IMR-90 (cell line): ENCODE results near the gene HOXC10. TPM values are rescaled to one million over a fixed set of nuclear protein-coding genes. Genes with fewer than 3 reads are reported as not detected.

Source experiments
- ATAC-seq: fragments of 200-7000 bp; cut with Tn5 transposase; 2 replicates; pipeline ENCODE4 v1.9.1; 2020; ENCODE audit warnings: low read depth, mild to moderate bottlenecking, moderate library complexity
- BruUV-seq: library from RNA; stranded (reverse); fragments of 400-500 nt; replicated peaks from 2 replicates; lab custom pipeline; 2021; lab: Mats Ljungman, UMichigan
- CTCF ChIA-PET: fragments of 300-600 bp; formaldehyde crosslinking; extraction: SDS; loops from one replicate; lab custom pipeline; 2021; ENCODE audit warnings: antibody characterized with exemption; lab: Yijun Ruan, JAX
- POLR2A ChIA-PET: fragments of 300-600 bp; sonication (Branson Sonifier 250); formaldehyde crosslinking; loops from one replicate; lab custom pipeline; 2022; ENCODE audit warnings: antibody characterized with exemption; ENCODE audit not compliant: unreplicated experiment; lab: Charles Lee
- DNase-seq: peaks from one replicate; pipeline ENCODE4 v3.0.0; 2013
- H2AFZ ChIP-seq: replicated peaks from 2 replicates; pipeline ENCODE3; 2013; ENCODE audit warnings: low read length, mild to moderate bottlenecking; ENCODE audit not compliant: poor library complexity
- H2AK5ac ChIP-seq: 2 replicates; pipeline ENCODE4 v1.6.1; 2013; ENCODE audit warnings: low read depth, low read length, inconsistent platforms
- H2AK9ac ChIP-seq: replicated peaks from 2 replicates; pipeline ENCODE3; 2013; ENCODE audit warnings: mild to moderate bottlenecking, low read depth, low read length, moderate library complexity; ENCODE audit not compliant: poor library complexity
- H2BK120ac ChIP-seq: 2 replicates; pipeline ENCODE4 v1.6.1; 2013; ENCODE audit warnings: low read depth, low read length, inconsistent platforms
- H2BK15ac ChIP-seq: 3 replicates; pipeline ENCODE4 v1.6.1; 2013; ENCODE audit warnings: low read depth, low read length, inconsistent platforms
- H2BK20ac ChIP-seq: 2 replicates; pipeline ENCODE4 v1.6.1; 2013; ENCODE audit warnings: low read depth, mild to moderate bottlenecking, inconsistent platforms, low read length, moderate library complexity
- H2BK5ac ChIP-seq: 2 replicates; pipeline ENCODE4 v1.6.1; 2013; ENCODE audit warnings: mild to moderate bottlenecking, low read depth, low read length, inconsistent platforms; ENCODE audit not compliant: poor library complexity, severe bottlenecking
- H3K14ac ChIP-seq: replicated peaks from 2 replicates; pipeline ENCODE4 v1.6.1; 2013; ENCODE audit warnings: low read depth, low read length, inconsistent platforms
- H3K18ac ChIP-seq: 2 replicates; pipeline ENCODE4 v1.6.1; 2013; ENCODE audit warnings: low read depth, low read length, control low read depth
- H3K23ac ChIP-seq: 2 replicates; pipeline ENCODE4 v1.6.1; 2013; ENCODE audit warnings: low read depth, low read length, inconsistent platforms
- H3K27ac ChIP-seq: 2 replicates; pipeline ENCODE4 v1.5.1; 2013; ENCODE audit warnings: mild to moderate bottlenecking, control low read depth, low read length; ENCODE audit not compliant: insufficient read depth
- H3K27me3 ChIP-seq: 2 replicates; pipeline ENCODE4 v1.6.1; 2013; ENCODE audit warnings: low read length; ENCODE audit not compliant: control insufficient read depth, insufficient read depth
- H3K36me3 ChIP-seq: 2 replicates; pipeline ENCODE4 v1.6.1; 2013; ENCODE audit warnings: low read length, mixed read lengths; ENCODE audit not compliant: control insufficient read depth, insufficient read depth
- H3K4ac ChIP-seq: 2 replicates; pipeline ENCODE4 v1.6.1; 2013; ENCODE audit warnings: low read depth, low read length, inconsistent platforms
- H3K4me1 ChIP-seq: 2 replicates; pipeline ENCODE4 v1.6.1; 2013; ENCODE audit warnings: low read length, mixed read lengths; ENCODE audit not compliant: control insufficient read depth, insufficient read depth
- H3K4me2 ChIP-seq: 2 replicates; pipeline ENCODE4 v1.6.1; 2013; ENCODE audit warnings: low read depth, mild to moderate bottlenecking, control low read depth, low read length, moderate library complexity
- H3K4me3 ChIP-seq: 2 replicates; pipeline ENCODE4 v1.5.1; 2013; ENCODE audit warnings: low read depth, mild to moderate bottlenecking, control low read depth, low read length, moderate library complexity; ENCODE audit not compliant: insufficient read depth
- H3K56ac ChIP-seq: 2 replicates; pipeline ENCODE4 v1.6.1; 2013; ENCODE audit warnings: low read length, inconsistent platforms; ENCODE audit not compliant: insufficient read depth; ENCODE audit errors: extremely low read depth
- H3K79me1 ChIP-seq, 2 experiments: 2 replicates each; pipeline ENCODE4 v1.6.1; 2013; ENCODE audit warnings: low read length in 2 of 2, inconsistent platforms in 1 of 2, low read depth in 1 of 2
- H3K9ac ChIP-seq: 2 replicates; pipeline ENCODE4 v1.6.1; 2013; ENCODE audit warnings: low read depth, low read length, control low read depth
- H3K9me1 ChIP-seq: 2 replicates; pipeline ENCODE4 v1.6.1; 2013; ENCODE audit warnings: low read length, inconsistent platforms; ENCODE audit not compliant: insufficient read depth
- H3K9me3 ChIP-seq: 2 replicates; pipeline ENCODE4 v1.6.1; 2013; ENCODE audit warnings: low read length; ENCODE audit not compliant: control insufficient read depth, insufficient read depth
- H4K20me1 ChIP-seq: 2 replicates; pipeline ENCODE4 v1.6.1; 2013; ENCODE audit warnings: low read length, inconsistent platforms; ENCODE audit not compliant: insufficient read depth
- H4K5ac ChIP-seq: 2 replicates; pipeline ENCODE4 v1.6.1; 2013; ENCODE audit warnings: mild to moderate bottlenecking, low read depth, low read length, control low read depth
- H4K8ac ChIP-seq, 2 experiments: 2 replicates each; pipeline ENCODE4 v1.6.1; 2013; ENCODE audit warnings: low read depth in 2 of 2, low read length in 2 of 2, control low read depth in 1 of 2, inconsistent platforms in 1 of 2
- H4K91ac ChIP-seq: 2 replicates; pipeline ENCODE4 v1.6.1; 2013; ENCODE audit warnings: low read depth, low read length, inconsistent platforms; ENCODE audit not compliant: insufficient read depth
- CEBPB ChIP-seq: IDR thresholded peaks from 2 replicates; pipeline ENCODE4 v1.6.1; 2012; ENCODE audit warnings: low read depth, low read length, improper control_type of control experiment
- MAFK ChIP-seq: IDR thresholded peaks from 2 replicates; pipeline ENCODE4 v1.6.1; 2012; ENCODE audit warnings: low read depth, low read length, improper control_type of control experiment
- MAZ ChIP-seq: IDR thresholded peaks from 2 replicates; pipeline ENCODE4 v1.6.1; 2012; ENCODE audit warnings: low read depth, mild to moderate bottlenecking, low read length, improper control_type of control experiment, moderate library complexity, borderline replicate concordance
- NFE2L2 ChIP-seq: fragments of 150-350 bp; IDR thresholded peaks from 2 replicates; pipeline ENCODE4 v1.6.1; 2016; ENCODE audit warnings: low read depth, mild to moderate bottlenecking, low read length
- POLR2A ChIP-seq: IDR thresholded peaks from 2 replicates; pipeline ENCODE4 v1.6.1; 2012; ENCODE audit warnings: mild to moderate bottlenecking, low read depth, low read length
- RAD21 ChIP-seq: IDR thresholded peaks from 2 replicates; pipeline ENCODE4 v1.6.1; 2012; ENCODE audit warnings: low read length, improper control_type of control experiment
- WGBS, 2 experiments: methylation state at CpG; one replicate each; pipeline versions ENCODE4 v1.1.5 to v1.1.7; 2013; ENCODE audit warnings: missing lambda C conversion rate in 2 of 2; ENCODE audit not compliant: insufficient read length in 1 of 2; ENCODE audit errors: extremely low coverage in 2 of 2; 5-methylcytosine and 5-hydroxymethylcytosine counted together
- dilution Hi-C: fragments of 300-500 bp; cut with HindIII; formaldehyde crosslinking; loops from one replicate; pipeline ENCODE4 v1.14.3; 2018; ENCODE audit warnings: low sequenced_read_pairs; ENCODE audit not compliant: unreplicated experiment
- in situ Hi-C: fragments of 300-500 bp; cut with MboI; formaldehyde crosslinking; loops from 3 replicates; pipeline ENCODE4 v1.14.3; 2019; ENCODE audit warnings: low sequenced_read_pairs, inconsistent platforms, mixed read lengths
- intact Hi-C: fragments of 100-400 bp; cut with micrococcal nuclease; formaldehyde crosslinking; loops from 2 replicates; pipeline ENCODE4 v1.10.0; 2022
- polyA plus RNA-seq, 3 experiments: library from polyadenylated mRNA; depleted of rRNA; stranded (reverse); fragments of >200 nt; gene quantifications; 2 replicates each; pipeline ENCODE4 v1.2.3, GENCODE V29; 2012; ENCODE audit warnings: low replicate concordance in 1 of 3
- total RNA-seq: library from RNA; depleted of rRNA; stranded (reverse); fragments of >200 nt; gene quantifications from 2 replicates; pipeline ENCODE4 v1.2.3, GENCODE V29; 2012
- TF ChIP-seq, protein P1 (sequence below): fragments of 150-350 bp; IDR thresholded peaks from 2 replicates; pipeline ENCODE4 v1.6.1; 2016; ENCODE audit warnings: low read depth, mild to moderate bottlenecking, low read length, moderate library complexity, borderline replicate concordance
- TF ChIP-seq, protein P2 (sequence below): conservative IDR thresholded peaks from 2 replicates; pipeline ENCODE4 v1.5.1; 2012; ENCODE audit warnings: mild to moderate bottlenecking, low read depth, low read length, improper control_type of control experiment

Gene HOXC10
- total and polyA plus RNA-seq, 2 of the 4 experiments (the other 2 are of a cell fraction): 0.15 TPM; not detected in 1

DNA sequence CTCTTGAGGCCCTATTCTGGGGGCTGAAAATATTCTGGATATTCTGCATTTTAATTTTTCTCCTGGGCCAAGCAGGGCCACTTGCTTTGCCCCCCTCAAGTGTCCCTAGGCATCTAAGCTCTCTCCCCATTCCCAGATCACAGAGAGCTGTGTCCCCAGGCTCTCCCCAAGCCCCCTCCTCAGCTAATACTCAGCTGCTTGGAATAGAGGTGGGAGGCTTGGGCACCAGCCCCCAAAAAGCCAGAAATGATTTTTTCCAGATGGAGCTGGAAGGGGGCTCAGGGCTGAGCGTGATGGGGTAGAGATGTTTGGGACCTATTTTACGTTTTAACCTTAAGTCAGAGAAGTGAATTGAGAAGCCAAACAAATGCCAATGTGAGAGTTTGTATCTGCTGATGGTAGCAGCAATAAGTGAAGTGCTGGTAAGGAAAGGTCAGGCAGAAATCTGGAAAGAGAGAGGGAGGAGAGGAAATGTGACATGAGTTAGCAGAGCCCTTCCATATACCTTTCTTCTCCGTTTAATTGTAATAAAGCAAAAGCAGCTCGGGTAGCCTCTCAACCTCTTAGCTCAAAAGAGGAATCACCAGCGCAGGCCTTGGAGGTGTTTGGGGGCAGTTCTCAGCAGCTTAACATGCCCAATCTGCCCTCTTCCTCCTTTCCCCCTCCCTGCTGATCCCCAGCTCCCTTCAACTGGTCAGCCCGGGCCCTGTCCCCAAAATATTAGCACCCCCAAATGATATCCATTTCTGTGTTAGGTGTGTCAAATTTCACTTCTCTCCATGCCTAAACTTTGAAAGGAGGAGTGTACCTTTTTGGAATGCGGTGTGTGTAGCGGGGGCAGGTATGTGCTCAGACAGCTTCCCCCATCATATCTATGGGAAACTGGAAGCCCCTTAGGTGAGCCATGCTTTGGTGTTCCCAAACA is 38.3 kb downstream of the HOXC10 start:
- no peak overlapping the region for H3K23ac ChIP-seq
- H3K36me3 ChIP-seq: no peaks in the 10 kb centered on the region
- H2AK9ac ChIP-seq: no peak overlapping the region
- no peak overlapping the region for H3K27ac ChIP-seq
- H3K9ac ChIP-seq: no peak overlapping the region
- no peak overlapping the region for H4K91ac ChIP-seq
- H2BK5ac ChIP-seq: no peak overlapping the region
- H2BK15ac ChIP-seq: no peak overlapping the region
- BruUV-seq: no TSS peak
- no peak overlapping the region for H2BK120ac ChIP-seq
- no peak overlapping the region for H3K56ac ChIP-seq
- H3K4me2 ChIP-seq: no peak overlapping the region
- no peak overlapping the region for H3K18ac ChIP-seq
- H4K5ac ChIP-seq: no peak overlapping the region
- H3K14ac ChIP-seq: no peak overlapping the region
- H4K8ac ChIP-seq: no peak overlapping the region
- no peaks in the 10 kb centered on the region for H4K20me1 ChIP-seq
- H2AFZ ChIP-seq: no peak overlapping the region
- no peaks in the 10 kb centered on the region for H3K9me1 ChIP-seq
- no peaks in the 10 kb centered on the region for H3K9me3 ChIP-seq
- ATAC-seq (no peak), DNase-seq (no peak)
- intact Hi-C loops: no loop called here
- dilution Hi-C loops: no loop called here
- in situ Hi-C loops: no loop called here
- no peaks in the 10 kb centered on the region for H3K4me1 ChIP-seq
- POLR2A ChIA-PET: interaction anchor here (0.6 kb wide), 1 partner anchor 176 kb away, joined by 6 read pairs; no protein-coding TSS in a partner anchor
- H2BK20ac ChIP-seq: no peak overlapping the region
- no peak for TF ChIP-seq CEBPB
- no peak for TF ChIP-seq RAD21
- no peak for TF ChIP-seq MAZ
- no peak for TF ChIP-seq NFE2L2
- no peak for TF ChIP-seq MAFK
- TF ChIP-seq, protein P1, sequence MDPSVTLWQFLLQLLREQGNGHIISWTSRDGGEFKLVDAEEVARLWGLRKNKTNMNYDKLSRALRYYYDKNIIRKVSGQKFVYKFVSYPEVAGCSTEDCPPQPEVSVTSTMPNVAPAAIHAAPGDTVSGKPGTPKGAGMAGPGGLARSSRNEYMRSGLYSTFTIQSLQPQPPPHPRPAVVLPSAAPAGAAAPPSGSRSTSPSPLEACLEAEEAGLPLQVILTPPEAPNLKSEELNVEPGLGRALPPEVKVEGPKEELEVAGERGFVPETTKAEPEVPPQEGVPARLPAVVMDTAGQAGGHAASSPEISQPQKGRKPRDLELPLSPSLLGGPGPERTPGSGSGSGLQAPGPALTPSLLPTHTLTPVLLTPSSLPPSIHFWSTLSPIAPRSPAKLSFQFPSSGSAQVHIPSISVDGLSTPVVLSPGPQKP: no peak
- no peak for TF ChIP-seq POLR2A
- TF ChIP-seq, protein P2, sequence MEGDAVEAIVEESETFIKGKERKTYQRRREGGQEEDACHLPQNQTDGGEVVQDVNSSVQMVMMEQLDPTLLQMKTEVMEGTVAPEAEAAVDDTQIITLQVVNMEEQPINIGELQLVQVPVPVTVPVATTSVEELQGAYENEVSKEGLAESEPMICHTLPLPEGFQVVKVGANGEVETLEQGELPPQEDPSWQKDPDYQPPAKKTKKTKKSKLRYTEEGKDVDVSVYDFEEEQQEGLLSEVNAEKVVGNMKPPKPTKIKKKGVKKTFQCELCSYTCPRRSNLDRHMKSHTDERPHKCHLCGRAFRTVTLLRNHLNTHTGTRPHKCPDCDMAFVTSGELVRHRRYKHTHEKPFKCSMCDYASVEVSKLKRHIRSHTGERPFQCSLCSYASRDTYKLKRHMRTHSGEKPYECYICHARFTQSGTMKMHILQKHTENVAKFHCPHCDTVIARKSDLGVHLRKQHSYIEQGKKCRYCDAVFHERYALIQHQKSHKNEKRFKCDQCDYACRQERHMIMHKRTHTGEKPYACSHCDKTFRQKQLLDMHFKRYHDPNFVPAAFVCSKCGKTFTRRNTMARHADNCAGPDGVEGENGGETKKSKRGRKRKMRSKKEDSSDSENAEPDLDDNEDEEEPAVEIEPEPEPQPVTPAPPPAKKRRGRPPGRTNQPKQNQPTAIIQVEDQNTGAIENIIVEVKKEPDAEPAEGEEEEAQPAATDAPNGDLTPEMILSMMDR: no peak
- no peaks in the 10 kb centered on the region for H3K79me1 ChIP-seq
- no peak overlapping the region for H3K4me3 ChIP-seq
- H3K27me3 ChIP-seq: peaks cover 83% of the 10 kb centered on the region
- CTCF ChIA-PET: interaction anchor here (1.3 kb wide), 1 partner anchor 178 kb away, joined by 7 read pairs; no protein-coding TSS in a partner anchor
- no peak overlapping the region for H3K4ac ChIP-seq
- WGBS, 2 experiments: 17% methylated on average over 1 of the region's 8 CpGs; no CpG with 5 or more reads in 1 of the 2 experiments
- H2AK5ac ChIP-seq: no peak overlapping the region
